Measurements from ENCODE around the gene CACNA1G.

DNA sequence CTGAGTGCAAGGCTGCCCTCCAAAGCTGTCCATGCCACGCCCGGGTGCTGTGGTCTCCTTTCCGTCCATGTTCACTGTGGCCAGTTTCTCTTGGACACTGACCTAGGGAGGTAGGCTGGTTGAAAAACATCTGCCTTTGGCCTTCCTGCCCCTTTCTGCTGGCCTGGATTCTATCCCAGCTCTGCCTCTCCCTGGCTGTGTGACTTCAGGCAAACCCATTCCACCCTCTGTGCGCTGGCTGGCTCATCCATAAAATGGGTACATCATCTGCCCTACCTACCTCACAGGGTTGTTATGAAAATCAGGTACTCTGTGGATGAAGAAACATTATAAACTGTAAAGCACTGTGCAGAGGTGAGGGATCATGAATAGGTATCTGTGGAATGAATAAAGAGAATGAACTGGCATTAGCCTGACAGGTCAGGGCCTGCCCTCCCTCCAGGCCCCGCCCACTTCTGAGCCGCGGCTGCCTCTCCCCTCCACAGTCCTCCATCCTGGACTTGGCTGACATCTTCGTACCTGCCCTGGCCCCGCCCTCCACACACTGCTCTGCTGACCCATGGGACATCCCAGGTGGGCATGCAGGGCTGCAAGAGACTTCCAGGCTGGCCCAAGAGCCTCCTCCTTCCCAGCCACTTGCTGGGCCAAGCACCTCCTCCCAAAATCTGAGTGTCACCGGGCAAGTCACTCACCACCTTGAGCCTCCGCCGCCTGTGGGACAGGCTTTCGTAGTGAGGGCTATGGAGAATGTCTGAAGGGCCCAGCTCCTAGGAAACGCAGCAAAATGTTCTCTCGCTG lies 20.6 kb upstream of the CACNA1G start:
- TF ChIP-seq, protein P1, sequence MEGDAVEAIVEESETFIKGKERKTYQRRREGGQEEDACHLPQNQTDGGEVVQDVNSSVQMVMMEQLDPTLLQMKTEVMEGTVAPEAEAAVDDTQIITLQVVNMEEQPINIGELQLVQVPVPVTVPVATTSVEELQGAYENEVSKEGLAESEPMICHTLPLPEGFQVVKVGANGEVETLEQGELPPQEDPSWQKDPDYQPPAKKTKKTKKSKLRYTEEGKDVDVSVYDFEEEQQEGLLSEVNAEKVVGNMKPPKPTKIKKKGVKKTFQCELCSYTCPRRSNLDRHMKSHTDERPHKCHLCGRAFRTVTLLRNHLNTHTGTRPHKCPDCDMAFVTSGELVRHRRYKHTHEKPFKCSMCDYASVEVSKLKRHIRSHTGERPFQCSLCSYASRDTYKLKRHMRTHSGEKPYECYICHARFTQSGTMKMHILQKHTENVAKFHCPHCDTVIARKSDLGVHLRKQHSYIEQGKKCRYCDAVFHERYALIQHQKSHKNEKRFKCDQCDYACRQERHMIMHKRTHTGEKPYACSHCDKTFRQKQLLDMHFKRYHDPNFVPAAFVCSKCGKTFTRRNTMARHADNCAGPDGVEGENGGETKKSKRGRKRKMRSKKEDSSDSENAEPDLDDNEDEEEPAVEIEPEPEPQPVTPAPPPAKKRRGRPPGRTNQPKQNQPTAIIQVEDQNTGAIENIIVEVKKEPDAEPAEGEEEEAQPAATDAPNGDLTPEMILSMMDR (IDR thresholded peaks at IDR 0.05; ENCODE audit: insufficient read depth, low read depth, low read length), result no peak
- TF ChIP-seq EZH2 (IDR thresholded peaks at IDR 0.05; ENCODE audit: insufficient read depth, low read length), result no peak
